DND-41 (cell line): ENCODE measurements around the gene NAXD.

Experiments
- EZH2 ChIP-seq: IDR thresholded peaks from 3 replicates; pipeline ENCODE4 v1.6.1; 2012; ENCODE audit warnings: borderline replicate concordance, low read depth, mild to moderate bottlenecking, moderate library complexity, low read length, inconsistent platforms; ENCODE audit not compliant: severe bottlenecking
- TF ChIP-seq, protein P1 (sequence below): IDR thresholded peaks from 2 replicates; pipeline ENCODE4 v1.5.1; 2012; ENCODE audit warnings: borderline replicate concordance, low read length, moderate library complexity, mild to moderate bottlenecking; ENCODE audit not compliant: poor library complexity, severe bottlenecking; ENCODE audit errors: extremely low read depth

DNA sequence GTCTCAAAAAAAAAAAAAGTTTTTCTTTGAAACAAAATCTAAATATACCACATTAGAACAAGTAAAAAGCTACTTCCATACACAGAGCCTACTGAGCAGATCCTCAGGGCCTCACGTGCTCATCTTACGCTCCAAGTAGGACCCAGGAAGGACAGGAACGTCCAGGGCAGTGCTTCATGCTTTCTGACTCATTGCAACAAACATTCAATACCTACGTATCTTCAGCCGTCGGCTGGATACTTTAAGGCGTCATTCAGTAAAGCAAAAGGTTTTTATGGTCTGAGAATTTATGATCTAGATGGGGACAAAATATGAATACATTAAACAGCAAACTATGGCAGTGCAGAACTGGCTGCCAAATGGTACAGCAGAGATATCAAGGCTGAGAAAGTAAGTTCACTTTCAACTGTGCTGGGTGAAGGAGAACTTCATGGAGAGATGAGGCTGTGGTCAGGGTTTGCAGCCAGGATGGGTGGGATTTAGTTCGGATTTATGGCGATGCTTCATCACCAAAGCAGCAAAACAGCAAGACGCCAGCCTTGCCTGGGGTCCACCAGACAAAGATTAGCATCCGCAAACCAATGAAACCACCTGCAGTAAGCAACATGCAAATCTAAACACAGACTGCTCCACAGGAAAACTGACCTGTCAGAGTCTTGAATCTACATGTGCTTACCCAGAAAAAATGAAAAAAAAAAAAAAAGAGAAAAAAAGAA, 70.1 kb downstream of the NAXD start:
- TF ChIP-seq, protein P1, sequence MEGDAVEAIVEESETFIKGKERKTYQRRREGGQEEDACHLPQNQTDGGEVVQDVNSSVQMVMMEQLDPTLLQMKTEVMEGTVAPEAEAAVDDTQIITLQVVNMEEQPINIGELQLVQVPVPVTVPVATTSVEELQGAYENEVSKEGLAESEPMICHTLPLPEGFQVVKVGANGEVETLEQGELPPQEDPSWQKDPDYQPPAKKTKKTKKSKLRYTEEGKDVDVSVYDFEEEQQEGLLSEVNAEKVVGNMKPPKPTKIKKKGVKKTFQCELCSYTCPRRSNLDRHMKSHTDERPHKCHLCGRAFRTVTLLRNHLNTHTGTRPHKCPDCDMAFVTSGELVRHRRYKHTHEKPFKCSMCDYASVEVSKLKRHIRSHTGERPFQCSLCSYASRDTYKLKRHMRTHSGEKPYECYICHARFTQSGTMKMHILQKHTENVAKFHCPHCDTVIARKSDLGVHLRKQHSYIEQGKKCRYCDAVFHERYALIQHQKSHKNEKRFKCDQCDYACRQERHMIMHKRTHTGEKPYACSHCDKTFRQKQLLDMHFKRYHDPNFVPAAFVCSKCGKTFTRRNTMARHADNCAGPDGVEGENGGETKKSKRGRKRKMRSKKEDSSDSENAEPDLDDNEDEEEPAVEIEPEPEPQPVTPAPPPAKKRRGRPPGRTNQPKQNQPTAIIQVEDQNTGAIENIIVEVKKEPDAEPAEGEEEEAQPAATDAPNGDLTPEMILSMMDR = no peak
- TF ChIP-seq EZH2 = no peak
